GM06990 (cell line): ENCODE measurements around the gene TRPM2.

Experiments used
- DNase-seq: peaks from one replicate; pipeline ENCODE4 v3.0.0-alpha.2; 2011; ENCODE audit not compliant: insufficient read length; ENCODE audit errors: extremely low read depth
- H3K27me3 ChIP-seq: replicated peaks from 2 replicates; pipeline ENCODE4 v1.6.0; 2011; ENCODE audit warnings: low read length; ENCODE audit not compliant: control insufficient read depth, insufficient read depth
- H3K36me3 ChIP-seq: 2 replicates; pipeline ENCODE4 v1.5.1; 2011; ENCODE audit warnings: low read length; ENCODE audit not compliant: control insufficient read depth, insufficient read depth
- H3K4me3 ChIP-seq: replicated peaks from 2 replicates; pipeline ENCODE4 v1.5.1; 2011; ENCODE audit warnings: low read depth, mild to moderate bottlenecking, control low read depth, low read length
- CTCF ChIP-seq: IDR thresholded peaks from 2 replicates; pipeline ENCODE4 v1.5.1; 2011; ENCODE audit warnings: low read length, control low read depth, mild to moderate bottlenecking, inconsistent platforms; ENCODE audit not compliant: insufficient read depth, poor library complexity, severe bottlenecking

TRPM2 gene

GRCh38 chr21:44349847-44350772, 3.3 kb upstream of the TRPM2 start:
- H3K36me3 ChIP-seq, result no peaks in the 10 kb centered on the region
- DNase-seq, result no peak
- no peak overlapping the region for H3K4me3 ChIP-seq
- H3K27me3 ChIP-seq, result no peaks in the 10 kb centered on the region
- no peak for TF ChIP-seq CTCF

GRCh38 chr21:44350773-44351481, 2.5 kb upstream of the TRPM2 start:
- Histone ChIP-seq H3K36me3 (no peaks in the 10 kb centered on the region), H3K27me3 (no peaks in the 10 kb centered on the region), H3K4me3 (no peak overlapping the region)
- TF ChIP-seq CTCF, result no peak
- no peak for DNase-seq

- Histone ChIP-seq H3K4me3 (no peak overlapping the region), H3K27me3 (no peaks in the 10 kb centered on the region), H3K36me3 (no peaks in the 10 kb centered on the region)
- no peak for TF ChIP-seq CTCF
- no peak for DNase-seq
These were observed 1.7 kb upstream of the TRPM2 start for GRCh38 chr21:44351535-44352252.

GRCh38 chr21:44352253-44352860, 1.1 kb upstream of the TRPM2 start:
- Histone ChIP-seq H3K4me3 (no peak overlapping the region), H3K27me3 (no peaks in the 10 kb centered on the region), H3K36me3 (no peaks in the 10 kb centered on the region; the same call in 1 of the 2 replicates)
- TF ChIP-seq CTCF, result no peak
- DNase-seq, result no peak

GRCh38 chr21:44354001-44354405, 582 bp downstream of the TRPM2 start:
- peak overlapping the region; percentile 29 for H3K4me3 ChIP-seq

More at GRCh38 chr21:44354001-44354405, 582 bp downstream of the TRPM2 start:
- TF ChIP-seq CTCF, result no peak
- Histone ChIP-seq H3K27me3 (no peaks in the 10 kb centered on the region), H3K36me3 (no peaks in the 10 kb centered on the region; the same call in 1 of the 2 replicates)
- no peak for DNase-seq
